Central memory CD4-positive, alpha-beta T cell (primary cell): ENCODE data around the gene NPHP1.
"Not testable (repeated sequence)": the region's sequence is repeated elsewhere in the genome, so short reads cannot be mapped to it uniquely, and the experiment has no call there.

Experiments
- DNase-seq: peaks from one replicate; pipeline ENCODE4 v3.0.0; 2022

Gene NPHP1

GRCh38 chr2:110197452-110197851, 7.4 kb downstream of the NPHP1 start:
- no peak for DNase-seq

- DNase-seq: not testable (repeated sequence)
These were observed 14.6 kb downstream of the NPHP1 start for GRCh38 chr2:110190169-110190568.

- no peak for DNase-seq
These were observed 22.4 kb downstream of the NPHP1 start for GRCh38 chr2:110182449-110182848.

- DNase-seq: no peak
These were observed 24.8 kb downstream of the NPHP1 start for GRCh38 chr2:110180036-110180435.

- no peak for DNase-seq
These were observed 31.3 kb downstream of the NPHP1 start for GRCh38 chr2:110173523-110173922.

- no peak for DNase-seq
These were observed 32.3 kb downstream of the NPHP1 start for GRCh38 chr2:110172506-110172905.

GRCh38 chr2:110170102-110170501, 34.7 kb downstream of the NPHP1 start:
- no peak for DNase-seq

- no peak for DNase-seq
These were observed 37.4 kb downstream of the NPHP1 start for GRCh38 chr2:110167326-110168000.

- no peak for DNase-seq
These were observed 38.5 kb downstream of the NPHP1 start for GRCh38 chr2:110166266-110166665.

GRCh38 chr2:110157153-110157793, 47.5 kb downstream of the NPHP1 start:
- DNase-seq: peak; percentile 2

- DNase-seq: not testable (repeated sequence)
These were observed 50.0 kb downstream of the NPHP1 start for GRCh38 chr2:110154828-110155227.

- DNase-seq: not testable (repeated sequence)
These were observed 50.6 kb downstream of the NPHP1 start for GRCh38 chr2:110154188-110154587.

- no peak for DNase-seq
These were observed 51.4 kb downstream of the NPHP1 start for GRCh38 chr2:110153416-110153815.

GRCh38 chr2:110152943-110153342, 51.9 kb downstream of the NPHP1 start:
- DNase-seq: no peak

- no peak for DNase-seq
These were observed 55.2 kb downstream of the NPHP1 start for GRCh38 chr2:110149330-110150220.

GRCh38 chr2:110146945-110147332, 57.9 kb downstream of the NPHP1 start:
- DNase-seq: no peak

GRCh38 chr2:110146183-110146944, 58.4 kb downstream of the NPHP1 start:
- no peak for DNase-seq

GRCh38 chr2:110143982-110144381, 60.8 kb downstream of the NPHP1 start:
- DNase-seq: no peak

- no peak for DNase-seq
These were observed 64.4 kb downstream of the NPHP1 start for GRCh38 chr2:110140401-110140800.

- DNase-seq: no peak
These were observed 70.8 kb downstream of the NPHP1 start for GRCh38 chr2:110134025-110134424.

- no peak for DNase-seq
These were observed 73.6 kb downstream of the NPHP1 start for GRCh38 chr2:110131166-110131565.

GRCh38 chr2:110130757-110131156, 74.1 kb downstream of the NPHP1 start:
- no peak for DNase-seq

GRCh38 chr2:110126906-110127305, 77.9 kb downstream of the NPHP1 start:
- DNase-seq: no peak
